CD8-positive, alpha-beta memory T cell (primary cell): ENCODE results near the gene ZNF548. TPM values are rescaled to one million over a fixed set of nuclear protein-coding genes. Genes with fewer than 3 reads are reported as not detected.
A peak's percentile ranks its signal among the peaks of the same experiment; 100 is the strongest.

Source experiments
- CTCF ChIA-PET: fragments of 350-600 bp; sonication (Branson Sonifier 250); formaldehyde crosslinking; loops from one replicate; lab custom pipeline; 2021; ENCODE audit warnings: antibody characterized with exemption; lab: Charles Lee
- POLR2A ChIA-PET: fragments of 350-600 bp; sonication (Branson Sonifier 250); formaldehyde crosslinking; loops from one replicate; lab custom pipeline; 2021; ENCODE audit warnings: antibody characterized with exemption; lab: Charles Lee
- DNase-seq, 5 donors: peaks; one replicate each; pipeline versions ENCODE4 v3.0.0 to v3.0.0-alpha.2; 2020 to 2022; ENCODE audit warnings: mixed read lengths in 1 of 5
- H3K27ac ChIP-seq: one replicate; pipeline ENCODE4 v1.7.0; 2013; ENCODE audit warnings: low read depth, mild to moderate bottlenecking, low read length, moderate library complexity
- H3K27me3 ChIP-seq: 2 replicates; pipeline ENCODE4 v1.7.0; 2013; ENCODE audit warnings: low read length, mild to moderate bottlenecking; ENCODE audit not compliant: insufficient read depth, poor library complexity, severe bottlenecking
- H3K36me3 ChIP-seq: 2 replicates; pipeline ENCODE4 v1.7.0; 2013; ENCODE audit warnings: mild to moderate bottlenecking, low read length, moderate library complexity; ENCODE audit not compliant: insufficient read depth
- H3K4me1 ChIP-seq: 2 replicates; pipeline ENCODE4 v1.7.0; 2013; ENCODE audit warnings: mild to moderate bottlenecking, low read length, moderate library complexity; ENCODE audit not compliant: insufficient read depth
- H3K4me3 ChIP-seq: 2 replicates; pipeline ENCODE4 v1.7.0; 2013; ENCODE audit warnings: mild to moderate bottlenecking, low read length
- H3K9me3 ChIP-seq: 2 replicates; pipeline ENCODE4 v1.7.0; 2013; ENCODE audit warnings: mild to moderate bottlenecking, low read length
- H3K27ac Mint-ChIP-seq, 8 donors: one replicate each; pipeline ENCODE4 v1.8.0; 2020 to 2021; ENCODE audit warnings: mixed read lengths in 8 of 8, mild to moderate bottlenecking in 6 of 8, inconsistent platforms in 3 of 8, moderate library complexity in 3 of 8
- H3K27me3 Mint-ChIP-seq, 2 donors: one replicate each; pipeline ENCODE4 v1.8.0; 2020 to 2021; ENCODE audit warnings: mixed read lengths in 2 of 2, mild to moderate bottlenecking in 1 of 2, moderate library complexity in 1 of 2
- H3K36me3 Mint-ChIP-seq, 3 donors: one replicate each; pipeline ENCODE4 v1.8.0; 2020 to 2021; ENCODE audit warnings: mixed read lengths in 3 of 3, inconsistent platforms in 1 of 3, mild to moderate bottlenecking in 1 of 3
- H3K4me1 Mint-ChIP-seq, 3 donors: one replicate each; pipeline ENCODE4 v1.8.0; 2020 to 2021; ENCODE audit warnings: mixed read lengths in 3 of 3, inconsistent platforms in 1 of 3, mild to moderate bottlenecking in 1 of 3
- H3K4me3 Mint-ChIP-seq, 7 donors: one replicate each; pipeline ENCODE4 v1.8.0; 2020 to 2021; ENCODE audit warnings: mixed read lengths in 7 of 7, mild to moderate bottlenecking in 6 of 7, moderate library complexity in 4 of 7, inconsistent platforms in 2 of 7
- H3K9me3 Mint-ChIP-seq, 5 donors: one replicate each; pipeline ENCODE4 v1.8.0; 2020 to 2022; ENCODE audit warnings: mixed read lengths in 5 of 5, mild to moderate bottlenecking in 3 of 5, moderate library complexity in 2 of 5, inconsistent platforms in 1 of 5
- polyA plus RNA-seq: library from polyadenylated mRNA; unstranded; fragments of 300-500 nt; fragmentation: Illumina TruSeq; gene quantifications from one replicate; pipeline ENCODE4 v1.2.3, GENCODE V29; 2021
- total RNA-seq, 2 experiments: library from RNA; stranded (reverse); gene quantifications; one replicate each; pipeline ENCODE4 v1.2.3, GENCODE V29; 2021

ZNF548 gene
- total and polyA plus RNA-seq, 3 experiments from 2014 or later, result 19.2 to 19.9 (median 19.5) TPM

DNA sequence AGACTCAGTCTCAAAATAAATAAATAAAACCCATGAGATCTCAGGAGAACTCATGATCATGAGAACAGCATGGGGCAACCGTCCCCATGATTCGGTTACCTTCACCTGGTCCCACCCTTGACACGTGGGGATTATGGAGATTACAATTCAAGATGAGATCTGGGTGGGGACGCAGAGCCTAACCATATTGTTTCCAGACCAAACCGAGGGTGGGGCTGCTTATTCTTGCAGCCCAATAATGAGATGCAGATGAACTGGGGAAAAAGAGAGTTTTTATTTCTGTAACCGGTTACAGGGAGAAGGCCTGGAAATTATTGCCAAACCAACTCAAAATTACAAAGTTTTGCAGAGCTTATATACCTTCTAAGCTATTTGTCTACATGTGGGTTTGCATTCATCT is 13.5 kb upstream of the ZNF548 start:
- CTCF ChIA-PET, result no interaction called here
- peaks cover 16% of the 10 kb centered on the region for H3K36me3 ChIP-seq
- H3K9me3 ChIP-seq, result peaks cover 40% of the 10 kb centered on the region
- Mint-ChIP-seq H3K27ac (no peak overlapping the region), H3K4me3 (no peak overlapping the region), H3K27me3 (no peaks in the 10 kb centered on the region), H3K9me3 (peaks cover 41 to 87% (median 66%) of the 10 kb centered on the region in 5 donors), H3K36me3 (peaks cover 33 to 89% (median 80%) of the 10 kb centered on the region in 3 donors), H3K4me1 (no peaks in the 10 kb centered on the region)
- no peaks in the 10 kb centered on the region for H3K27me3 ChIP-seq
- DNase-seq, result no peak
- POLR2A ChIA-PET, result no interaction called here
- H3K4me1 ChIP-seq, result no peaks in the 10 kb centered on the region
- H3K4me3 ChIP-seq, result no peak overlapping the region
- H3K27ac ChIP-seq, result no peak overlapping the region

DNA sequence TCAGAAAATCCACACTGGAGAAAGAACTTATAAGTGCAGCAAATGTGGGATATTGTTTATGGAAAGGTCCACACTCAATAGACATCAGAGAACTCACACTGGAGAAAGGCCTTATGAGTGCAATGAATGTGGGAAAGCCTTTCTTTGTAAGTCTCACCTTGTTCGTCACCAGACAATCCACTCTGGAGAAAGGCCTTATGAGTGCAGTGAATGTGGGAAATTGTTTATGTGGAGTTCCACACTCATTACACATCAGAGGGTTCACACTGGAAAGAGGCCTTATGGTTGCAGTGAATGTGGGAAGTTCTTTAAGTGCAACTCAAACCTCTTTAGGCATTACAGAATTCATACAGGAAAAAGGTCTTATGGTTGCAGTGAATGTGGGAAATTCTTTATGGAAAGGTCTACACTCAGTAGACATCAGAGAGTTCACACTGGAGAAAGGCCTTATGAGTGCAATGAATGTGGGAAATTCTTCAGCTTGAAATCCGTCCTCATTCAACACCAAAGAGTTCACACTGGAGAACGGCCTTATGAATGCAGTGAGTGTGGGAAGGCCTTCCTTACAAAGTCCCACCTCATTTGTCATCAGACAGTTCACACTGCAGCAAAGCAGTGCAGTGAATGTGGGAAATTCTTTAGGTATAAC is 12.0 kb upstream of the ZNF548 start:
- Histone ChIP-seq H3K9me3 (peaks cover 40% of the 10 kb centered on the region), H3K4me1 (no peaks in the 10 kb centered on the region), H3K36me3 (peaks cover 9% of the 10 kb centered on the region), H3K27ac (no peak overlapping the region), H3K4me3 (no peak overlapping the region), H3K27me3 (no peaks in the 10 kb centered on the region)
- ChIA-PET POLR2A (no interaction called here), CTCF (no interaction called here)
- no peak overlapping the region for H3K27ac Mint-ChIP-seq
- H3K9me3 Mint-ChIP-seq, result peaks cover 41 to 86% (median 70%) of the 10 kb centered on the region in 5 donors
- no peak for DNase-seq
- H3K36me3 Mint-ChIP-seq, result peaks cover 21 to 75% (median 66%) of the 10 kb centered on the region in 3 donors
- no peak overlapping the region for H3K4me3 Mint-ChIP-seq
- H3K4me1 Mint-ChIP-seq, result no peaks in the 10 kb centered on the region
- H3K27me3 Mint-ChIP-seq, result no peaks in the 10 kb centered on the region

DNA sequence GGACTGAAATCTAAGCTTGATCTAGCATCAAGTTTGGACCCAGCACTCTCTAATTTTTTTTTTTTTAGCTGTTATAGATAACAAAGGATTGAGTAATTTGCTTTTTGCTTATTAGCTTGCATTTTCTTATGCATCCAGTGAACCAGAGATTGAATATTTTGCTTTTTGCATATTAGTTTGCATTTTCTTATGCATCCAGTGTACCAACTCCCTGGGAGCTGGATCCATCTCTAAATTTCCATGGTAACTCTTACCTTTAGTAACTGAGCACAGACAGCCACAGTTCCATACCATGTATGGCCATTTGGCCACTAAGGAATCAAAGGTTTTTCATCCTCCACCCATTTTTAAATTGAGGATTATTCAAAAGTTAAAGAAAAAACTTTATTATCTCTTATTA is 8.7 kb upstream of the ZNF548 start:
- Histone ChIP-seq H3K4me3 (no peak overlapping the region), H3K9me3 (peaks cover 31% of the 10 kb centered on the region), H3K4me1 (no peaks in the 10 kb centered on the region), H3K27ac (no peak overlapping the region), H3K27me3 (no peaks in the 10 kb centered on the region), H3K36me3 (no peaks in the 10 kb centered on the region)
- H3K36me3 Mint-ChIP-seq, result peaks cover 5 to 44% (median 36%) of the 10 kb centered on the region in 3 donors
- CTCF ChIA-PET, result no interaction called here
- H3K9me3 Mint-ChIP-seq, result peaks cover 36 to 65% (median 53%) of the 10 kb centered on the region in 5 donors
- H3K4me3 Mint-ChIP-seq, result no peak overlapping the region
- no peak overlapping the region for H3K27ac Mint-ChIP-seq
- peaks cover 0 to 3% of the 10 kb centered on the region in 2 donors for H3K27me3 Mint-ChIP-seq
- DNase-seq, result no peak
- no peaks in the 10 kb centered on the region for H3K4me1 Mint-ChIP-seq
- POLR2A ChIA-PET, result no interaction called here

DNA sequence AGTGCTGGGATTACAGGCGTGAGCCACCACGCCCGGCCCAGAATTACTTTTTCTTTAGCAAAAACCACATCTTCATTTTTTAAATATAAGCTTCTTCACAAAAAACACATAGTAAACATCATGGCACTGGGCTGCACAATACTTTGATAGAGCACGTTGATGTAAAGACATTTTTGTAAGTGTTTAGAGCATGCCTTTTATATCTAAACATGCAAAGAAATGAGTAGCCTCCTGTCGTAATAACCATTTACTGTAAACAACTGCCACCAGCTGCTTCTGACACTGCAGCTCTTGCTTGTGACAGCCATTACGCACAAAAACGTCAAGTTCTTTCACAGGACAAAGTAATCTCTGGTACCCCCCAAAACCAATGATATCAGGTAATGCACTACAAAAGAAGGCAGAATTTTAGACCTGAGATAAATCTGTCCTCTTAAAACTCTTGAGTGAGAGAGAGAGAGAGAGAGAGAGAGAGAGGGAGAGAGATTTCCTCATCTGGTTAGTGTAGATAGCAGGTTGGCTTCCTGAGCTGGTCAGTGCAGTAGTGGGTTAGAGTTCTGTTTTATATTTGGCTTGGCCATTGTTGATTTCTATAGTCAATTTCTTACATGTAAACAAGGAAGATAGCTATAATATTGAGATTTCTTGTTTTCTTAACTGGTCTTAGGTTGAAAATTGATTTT is 6.7 kb upstream of the ZNF548 start:
- no peak overlapping the region for H3K27ac Mint-ChIP-seq
- H3K4me1 Mint-ChIP-seq, result peaks cover 0 to 1% (median 0%) of the 10 kb centered on the region in 3 donors
- H3K9me3 Mint-ChIP-seq, result peaks cover 26 to 56% (median 33%) of the 10 kb centered on the region in 5 donors
- no peak for DNase-seq
- CTCF ChIA-PET, result no interaction called here
- peaks cover 16% of the 10 kb centered on the region for H3K9me3 ChIP-seq
- no peak overlapping the region for H3K4me3 Mint-ChIP-seq
- H3K4me3 ChIP-seq, result no peak overlapping the region
- POLR2A ChIA-PET, result interaction anchor here (0.6 kb wide), 1 partner anchor 215 kb away, joined by 4 read pairs; no protein-coding TSS in a partner anchor
- H3K4me1 ChIP-seq, result no peaks in the 10 kb centered on the region
- H3K27me3 ChIP-seq, result no peaks in the 10 kb centered on the region
- peaks cover 0 to 3% of the 10 kb centered on the region in 2 donors for H3K27me3 Mint-ChIP-seq
- H3K27ac ChIP-seq, result no peak overlapping the region
- peaks cover 1 to 39% (median 16%) of the 10 kb centered on the region in 3 donors for H3K36me3 Mint-ChIP-seq
- no peaks in the 10 kb centered on the region for H3K36me3 ChIP-seq

DNA sequence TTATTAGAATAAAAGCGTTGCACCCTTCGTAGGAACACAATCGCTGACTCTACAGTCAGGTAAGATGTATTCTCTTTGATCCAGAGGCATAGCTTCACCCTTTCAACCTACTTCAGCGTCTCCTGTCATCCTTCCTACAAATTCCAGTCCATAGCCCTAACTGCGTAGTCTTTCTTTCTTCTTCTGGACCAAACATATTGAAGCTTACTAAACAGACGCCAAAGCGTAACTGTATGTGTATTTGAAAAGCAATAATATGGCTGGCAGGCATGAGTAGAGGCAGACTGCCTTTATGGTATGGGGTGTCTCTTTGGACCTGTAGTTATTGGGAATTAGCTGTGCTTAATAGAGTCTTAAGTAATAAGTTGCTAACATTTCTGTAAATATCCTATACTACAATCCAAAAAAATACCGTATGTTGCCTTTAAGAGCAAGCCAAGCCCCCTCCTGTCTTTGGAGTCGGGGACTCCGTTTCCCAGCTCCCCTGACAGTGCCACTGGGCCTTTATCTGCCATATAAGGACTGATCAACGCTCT is 392 bp upstream of the ZNF548 start:
- no peaks in the 10 kb centered on the region for H3K9me3 ChIP-seq
- no peaks in the 10 kb centered on the region for H3K27me3 ChIP-seq
- ChIA-PET POLR2A (interaction anchor here (0.9 to 1.1 kb wide), 6 partner anchors 27 to 794 kb away, joined by 3 read pairs; partner anchors contain the start of genes ZNF274, ZNF416, ZNF587 and ZNF606), CTCF (interaction anchor here (0.8 kb wide), 1 partner anchor 16 kb away, joined by 3 read pairs; no protein-coding TSS in a partner anchor)
- H3K36me3 ChIP-seq, result no peaks in the 10 kb centered on the region
- H3K27ac ChIP-seq, result peak overlapping the region; percentile 22
- Mint-ChIP-seq H3K9me3 (peaks cover 0 to 34% (median 7%) of the 10 kb centered on the region in 5 donors), H3K4me1 (peaks cover 36 to 56% (median 37%) of the 10 kb centered on the region in 3 donors), H3K36me3 (peaks cover 7 to 46% (median 29%) of the 10 kb centered on the region in 3 donors), H3K4me3 (peak overlapping the region; percentile 94 to 98 (median 97)), H3K27ac (peak overlapping the region; percentile 96 to 99 (median 98)), H3K27me3 (peaks cover 0 to 2% of the 10 kb centered on the region in 2 donors)
- no peak for DNase-seq
- peaks cover 17% of the 10 kb centered on the region for H3K4me1 ChIP-seq
- peak overlapping the region; percentile 59 for H3K4me3 ChIP-seq

DNA sequence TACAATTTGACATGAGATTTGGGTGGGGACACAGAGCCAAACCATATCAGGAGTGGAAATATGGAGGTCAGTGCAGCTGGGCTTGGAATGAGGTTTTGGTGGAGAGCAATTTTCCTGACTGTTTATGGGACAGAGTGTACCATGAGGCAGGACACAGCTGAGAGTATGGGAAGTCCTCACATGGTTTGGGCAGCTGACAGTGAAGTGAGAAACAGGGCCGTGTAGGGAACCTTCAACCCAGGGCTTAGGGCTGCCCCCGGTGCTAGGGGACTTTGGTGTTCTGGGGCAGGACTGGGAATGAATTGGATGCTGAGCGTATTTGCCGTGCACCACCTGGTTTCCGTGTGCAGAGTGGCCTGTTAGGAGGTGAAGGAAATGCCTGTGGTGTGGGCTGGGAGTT is 6.1 kb downstream of the ZNF548 start:
- H3K4me1 ChIP-seq, result peaks cover 5% of the 10 kb centered on the region
- H3K27ac ChIP-seq, result no peak overlapping the region
- DNase-seq, result no peak
- peaks cover 0 to 3% of the 10 kb centered on the region in 2 donors for H3K27me3 Mint-ChIP-seq
- H3K27me3 ChIP-seq, result no peaks in the 10 kb centered on the region
- H3K4me1 Mint-ChIP-seq, result peaks cover 29 to 39% (median 31%) of the 10 kb centered on the region in 3 donors
- peaks cover 30% of the 10 kb centered on the region for H3K36me3 ChIP-seq
- CTCF ChIA-PET, result no interaction called here
- H3K4me3 ChIP-seq, result no peak overlapping the region
- POLR2A ChIA-PET, result no interaction called here
- H3K36me3 Mint-ChIP-seq, result peaks cover 54 to 90% (median 79%) of the 10 kb centered on the region in 3 donors
- peaks cover 22% of the 10 kb centered on the region for H3K9me3 ChIP-seq
- H3K4me3 Mint-ChIP-seq, result no peak overlapping the region
- peaks cover 8 to 65% (median 40%) of the 10 kb centered on the region in 5 donors for H3K9me3 Mint-ChIP-seq
- peak overlapping the region in 3 of 8 donors; percentile 0 to 56 (median 25) for H3K27ac Mint-ChIP-seq

DNA sequence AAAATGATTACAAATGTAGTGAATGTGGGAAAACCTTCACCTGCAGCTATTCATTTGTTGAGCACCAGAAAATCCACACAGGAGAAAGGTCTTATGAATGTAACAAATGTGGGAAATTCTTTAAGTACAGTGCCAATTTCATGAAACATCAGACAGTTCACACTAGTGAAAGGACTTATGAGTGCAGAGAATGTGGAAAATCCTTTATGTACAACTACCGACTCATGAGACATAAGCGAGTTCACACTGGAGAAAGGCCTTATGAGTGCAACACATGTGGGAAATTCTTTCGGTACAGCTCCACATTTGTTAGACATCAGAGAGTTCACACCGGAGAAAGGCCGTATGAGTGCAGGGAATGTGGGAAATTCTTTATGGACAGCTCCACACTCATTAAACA is 9.2 kb downstream of the ZNF548 start:
- Histone ChIP-seq H3K9me3 (peaks cover 22% of the 10 kb centered on the region), H3K27me3 (no peaks in the 10 kb centered on the region), H3K4me3 (no peak overlapping the region), H3K4me1 (no peaks in the 10 kb centered on the region), H3K27ac (no peak overlapping the region), H3K36me3 (peaks cover 30% of the 10 kb centered on the region)
- Mint-ChIP-seq H3K27me3 (peaks cover 0 to 3% of the 10 kb centered on the region in 2 donors), H3K27ac (no peak overlapping the region), H3K36me3 (peaks cover 54 to 87% (median 68%) of the 10 kb centered on the region in 3 donors), H3K9me3 (peaks cover 8 to 60% (median 40%) of the 10 kb centered on the region in 5 donors), H3K4me3 (no peak overlapping the region), H3K4me1 (peaks cover 12 to 19% (median 14%) of the 10 kb centered on the region in 3 donors)
- ChIA-PET POLR2A (no interaction called here), CTCF (no interaction called here)
- no peak for DNase-seq
